NCI-H69 (cell line): ENCODE data around the gene DZIP1.
A peak's percentile ranks its signal among the peaks of the same experiment; 100 is the strongest.

Experiments
- DNase-seq: peaks from one replicate; lab custom pipeline; 2025; lab: John Stamatoyannopoulos, UW

DZIP1 gene

GRCh38 chr13:95546919-95547318 lies 97.6 kb downstream of the DZIP1 start:
- no peak for DNase-seq

GRCh38 chr13:95544293-95544692 lies 100.2 kb downstream of the DZIP1 start:
- no peak for DNase-seq

DNA sequence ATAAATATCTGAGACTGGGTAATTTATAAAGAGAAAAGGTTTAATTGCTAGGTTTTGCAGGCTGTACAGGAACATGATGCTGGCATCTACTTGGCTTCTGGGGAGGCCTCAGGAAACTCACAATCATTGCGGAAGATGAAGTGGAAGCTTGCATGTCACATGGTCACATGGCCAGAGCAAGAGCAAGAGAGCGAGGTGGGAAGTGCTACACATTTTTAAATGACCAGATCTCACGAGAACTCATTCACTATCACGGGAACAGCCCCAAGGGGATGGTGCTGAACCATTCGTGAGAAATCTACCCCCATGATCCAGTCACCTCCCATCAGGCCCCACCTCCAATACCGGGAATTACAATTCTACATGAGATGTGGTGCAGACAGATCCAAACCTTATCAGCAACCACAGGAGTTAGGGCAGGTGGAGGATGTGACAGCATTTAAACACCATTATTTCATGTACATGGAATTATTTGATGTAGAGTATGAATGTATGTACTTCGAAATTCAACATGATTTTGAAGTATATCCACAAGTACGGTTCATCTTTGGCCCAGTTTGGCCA lies 102.5 kb downstream of the DZIP1 start:
- DNase-seq, result no peak

DNA sequence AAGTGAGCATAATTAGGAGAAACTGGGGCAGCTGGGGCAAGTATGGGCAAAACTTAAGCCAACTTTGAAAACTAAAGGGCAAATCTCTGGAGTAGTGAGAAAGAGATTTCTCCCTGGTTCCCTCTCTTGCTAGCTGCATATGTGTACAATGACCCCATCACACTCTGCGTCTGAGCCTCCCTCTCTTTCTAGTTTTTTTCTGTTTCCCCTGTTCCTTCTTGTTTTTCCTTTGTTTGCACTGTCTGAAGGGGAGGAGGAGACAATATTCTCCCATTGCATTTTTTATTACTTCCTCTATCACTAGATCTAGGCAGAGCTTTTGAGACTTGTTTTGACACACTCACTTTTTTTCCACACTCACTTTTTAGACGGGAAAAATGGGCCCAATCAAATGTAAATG lies 103.2 kb downstream of the DZIP1 start:
- DNase-seq, result no peak

DNA sequence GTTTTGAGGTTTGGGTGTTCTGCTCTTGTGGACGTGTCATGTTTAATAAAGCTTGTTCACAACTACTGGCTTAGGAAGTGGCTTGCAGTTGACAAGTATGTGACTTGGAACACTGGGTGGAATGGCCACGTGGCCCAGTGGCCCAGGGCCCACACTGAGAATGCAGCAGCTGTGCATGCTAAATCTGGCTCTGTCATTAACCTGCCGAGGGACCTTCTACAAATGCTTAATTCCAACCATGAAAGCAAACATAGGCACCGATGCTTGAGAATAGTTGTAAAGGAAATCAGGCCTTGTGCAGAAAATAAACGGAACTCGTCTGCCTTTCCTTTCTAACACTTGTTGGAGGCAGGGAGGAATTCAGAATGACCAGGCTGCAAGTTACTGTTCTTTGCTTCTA lies 103.6 kb downstream of the DZIP1 start:
- DNase-seq, result peak; percentile 17

DNA sequence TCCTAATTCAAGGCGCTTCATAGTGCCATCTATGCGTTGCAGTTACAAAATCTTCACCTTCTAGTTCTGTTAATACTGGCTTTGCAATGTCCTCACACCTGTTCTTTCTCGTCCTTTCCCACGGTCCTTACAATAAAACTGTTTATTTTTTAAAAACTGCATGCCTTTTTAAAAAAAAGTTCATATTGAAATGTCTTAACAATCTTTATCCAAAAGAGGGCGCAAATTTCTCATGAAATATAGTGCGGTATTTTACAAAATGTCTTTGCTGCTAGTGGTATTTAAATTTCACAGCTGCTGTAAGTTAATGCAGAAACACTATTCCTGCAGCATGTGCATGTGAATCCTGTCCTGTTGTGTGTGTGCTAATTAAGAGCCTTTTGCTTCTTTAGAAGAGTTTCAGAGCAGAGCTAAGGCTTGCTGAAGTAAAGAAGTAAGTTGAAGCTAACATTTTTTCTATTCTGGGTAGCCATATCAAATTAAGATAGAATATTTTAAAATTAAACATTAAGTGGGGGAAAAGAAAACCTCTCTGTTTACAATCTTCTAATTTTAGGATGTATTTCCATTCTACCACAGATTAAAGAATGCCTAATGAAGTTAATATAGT lies 107.8 kb downstream of the DZIP1 start:
- DNase-seq, result peak; percentile 47

GRCh38 chr13:95535243-95535642 lies 109.3 kb downstream of the DZIP1 start:
- peak; percentile 27 for DNase-seq

- peak; percentile 20 for DNase-seq
These were observed 110.9 kb downstream of the DZIP1 start for GRCh38 chr13:95533545-95534160.

- no peak for DNase-seq
These were observed 114.3 kb downstream of the DZIP1 start for GRCh38 chr13:95530178-95530577.
